K562 (cell line): ENCODE measurements around the gene CCT4. TPM values are rescaled to one million over a fixed set of nuclear protein-coding genes. Genes with fewer than 3 reads are reported as not detected.

ENCODE experiments used
- ARID3B ChIP-seq: fragments of 250-450 bp; sonication (Bioruptor Pico); IDR thresholded peaks from 2 replicates; pipeline ENCODE4 v1.4.0; 2020; ENCODE audit warnings: borderline replicate concordance
- BRCA1 ChIP-seq, 2 experiments: fragments of 450-650 bp in 1 of 2; sonication (generic) in 1 of 2; formaldehyde crosslinking in 1 of 2; IDR thresholded peaks; 2 replicates each; pipeline versions ENCODE4 v1.5.0 to v1.6.1; 2017 to 2020; ENCODE audit warnings: mild to moderate bottlenecking in 1 of 2, missing genetic modification reagents in 1 of 2
- EGR1 ChIP-seq: fragments of 450-650 bp; conservative IDR thresholded peaks from 2 replicates; pipeline ENCODE4 v1.6.1; 2017; ENCODE audit warnings: mild to moderate bottlenecking
- ELF2 ChIP-seq: fragments of 250-450 bp; sonication (Bioruptor Pico); IDR thresholded peaks from 2 replicates; pipeline ENCODE4 v1.5.0; 2021; ENCODE audit warnings: mild to moderate bottlenecking
- GTF2E2 ChIP-seq: fragments of 200-800 bp; sonication (Bioruptor generic); IDR thresholded peaks from 2 replicates; pipeline ENCODE4 v1.6.1; 2016; ENCODE audit warnings: missing genetic modification characterization, missing compliant biosample characterization
- MYC ChIP-seq, 2 experiments: fragments of 250-450 bp in 1 of 2; sonication (Bioruptor Pico) in 1 of 2; IDR thresholded peaks; 2 replicates each; pipeline versions ENCODE4 v1.5.1 to v1.6.1; 2012 to 2021; ENCODE audit warnings: low read depth in 2 of 2, borderline replicate concordance in 1 of 2, improper control_type of control experiment in 1 of 2, low read length in 1 of 2, mild to moderate bottlenecking in 1 of 2, moderate library complexity in 1 of 2
- NBN ChIP-seq: fragments of 450-650 bp; IDR thresholded peaks from 2 replicates; pipeline ENCODE4 v1.6.1; 2016; ENCODE audit warnings: low read depth, mild to moderate bottlenecking
- NCOR1 ChIP-seq: fragments of 450-650 bp; IDR thresholded peaks from 2 replicates; pipeline ENCODE4 v1.6.1; 2016; ENCODE audit warnings: mild to moderate bottlenecking, moderate library complexity
- NEUROD1 ChIP-seq: fragments of 150-350 bp; IDR thresholded peaks from 2 replicates; pipeline ENCODE4 v1.6.1; 2014; ENCODE audit warnings: borderline replicate concordance, low read length, low read depth; ENCODE audit not compliant: partially characterized antibody
- POLR2AphosphoS2 ChIP-seq: IDR thresholded peaks from 2 replicates; pipeline ENCODE4 v1.6.1; 2012; ENCODE audit warnings: low read length, improper control_type of control experiment
- RBBP5 ChIP-seq: fragments of 200-600 bp; sonication (generic); IDR thresholded peaks from 2 replicates; pipeline ENCODE4 v1.6.1; 2012; ENCODE audit warnings: borderline replicate concordance, mild to moderate bottlenecking, low read length, control low read depth, inconsistent platforms; ENCODE audit not compliant: insufficient read depth, poor library complexity, severe bottlenecking
- SRSF3 ChIP-seq: fragments of 200-400 bp; formaldehyde crosslinking; IDR thresholded peaks from 2 replicates; pipeline ENCODE4 v1.6.1; 2016; ENCODE audit warnings: mild to moderate bottlenecking, low read length, moderate library complexity; ENCODE audit not compliant: insufficient read depth
- TCF15 ChIP-seq: fragments of 250-450 bp; sonication (Bioruptor Pico); IDR thresholded peaks from 2 replicates; pipeline ENCODE4 v1.8.0; 2022; ENCODE audit warnings: moderate library complexity, mild to moderate bottlenecking, inconsistent platforms
- TEAD4 ChIP-seq, 2 experiments: sonication (generic) in 1 of 2; formaldehyde crosslinking in 1 of 2; IDR thresholded peaks; 2 replicates each; pipeline versions ENCODE4 v1.6.1 to v1.8.0; 2012 to 2022; ENCODE audit warnings: borderline replicate concordance in 1 of 2, inconsistent platforms in 1 of 2, low read length in 1 of 2, mild to moderate bottlenecking in 1 of 2, missing genetic modification reagents in 1 of 2
- TFAM ChIP-seq: fragments of 250-450 bp; sonication (Bioruptor Pico); conservative IDR thresholded peaks from 2 replicates; pipeline ENCODE4 v1.5.0; 2021; ENCODE audit warnings: mild to moderate bottlenecking, moderate library complexity
- UBTF ChIP-seq, 2 experiments: IDR thresholded peaks; 2 replicates each; pipeline ENCODE4 v1.6.1; 2012; ENCODE audit warnings: improper control_type of control experiment in 2 of 2, low read depth in 2 of 2, low read length in 2 of 2, borderline replicate concordance in 1 of 2
- USF2 ChIP-seq: sonication (generic); formaldehyde crosslinking; IDR thresholded peaks from 2 replicates; pipeline ENCODE4 v1.5.0; 2020; ENCODE audit warnings: missing genetic modification reagents
- ZBTB17 ChIP-seq: fragments of 450-650 bp; formaldehyde crosslinking; IDR thresholded peaks from 2 replicates; pipeline ENCODE4 v1.4.0; 2020; ENCODE audit warnings: mild to moderate bottlenecking
- ZFX ChIP-seq: sonication (generic); formaldehyde crosslinking; IDR thresholded peaks from 2 replicates; pipeline ENCODE4 v1.8.0; 2022; ENCODE audit warnings: mild to moderate bottlenecking, missing genetic modification reagents, moderate library complexity
- ZNF133 ChIP-seq: fragments of 250-450 bp; sonication (Bioruptor Pico); IDR thresholded peaks from 2 replicates; pipeline ENCODE4 v1.4.0; 2020; ENCODE audit warnings: mild to moderate bottlenecking
- ZSCAN32 ChIP-seq: fragments of 450-650 bp; formaldehyde crosslinking; IDR thresholded peaks from 2 replicates; pipeline ENCODE4 v1.4.0; 2020; ENCODE audit warnings: mild to moderate bottlenecking, moderate library complexity
- polyA plus RNA-seq, 8 experiments: library from polyadenylated mRNA; depleted of rRNA in 4 of 8; stranded (reverse) in 5 of 8; unstranded in 3 of 8; fragments of >200 nt; fragmentation: Nextera tagmentation in 2 of 8; fragmentation: Illumina TruSeq in 1 of 8; extraction: Ambion mirVana in 2 of 8; extraction: Trizol in 1 of 8; gene quantifications; 2 replicates each; pipeline versions ENCODE4 v1.2.1 to v1.2.3, GENCODE V29; 2011 to 2014; ENCODE audit warnings: inconsistent platforms in 1 of 8, missing spikeins in 1 of 8
- total RNA-seq, 7 experiments: library from RNA; depleted of rRNA in 6 of 7; stranded (reverse); fragments of >200 nt in 6 of 7; fragmentation: Illumina TruSeq in 2 of 7; extraction: Trizol in 2 of 7; gene quantifications; 2 replicates each; pipeline versions ENCODE4 v1.2.1 to v1.2.3, GENCODE V29; 2011 to 2021; ENCODE audit warnings: low replicate concordance in 1 of 7

Gene CCT4
- total and polyA plus RNA-seq, 9 of the 15 experiments (the other 6 are each of a cell fraction or from before 2014, with no cell fraction given), result 101 to 368 (median 303) TPM

GRCh38 chr2:61888267-61889055 is at the start of gene CCT4 (continued):
- TF ChIP-seq NCOR1, result peak; percentile 44; the same call in 1 of the 2 replicates
- TF ChIP-seq ZFX (CRISPR knock-in tag), result peak; percentile 86
- TF ChIP-seq ELF2, result peak; percentile 81
- TF ChIP-seq USF2 (CRISPR knock-in tag), result peak; percentile 25; the same call in 1 of the 2 replicates
- TF ChIP-seq GTF2E2 (tag), result peak; percentile 91
- TF ChIP-seq ZNF133 (CRISPR knock-in tag), result no peak
- no peak for TF ChIP-seq ARID3B (CRISPR knock-in tag)
- TF ChIP-seq TCF15 (CRISPR knock-in tag), result no peak
- peak; percentile 44; the same call in 1 of the 2 replicates for TF ChIP-seq POLR2AphosphoS2
- 0 out of 4 replicates have a peak, but pooled peaks of 1 of the 2 experiments have one; percentile 51 for TF ChIP-seq UBTF (IDR thresholded peaks at IDR 0.05; ENCODE audit: borderline replicate concordance in 1 of 2, low read depth in 2 of 2, low read length in 2 of 2)
- TF ChIP-seq EGR1, result peak; percentile 98
- peak; percentile 76 for TF ChIP-seq NEUROD1
- TF ChIP-seq MYC (IDR thresholded peaks at IDR 0.05; ENCODE audit: low read depth, low read length), result peak; percentile 98
- peak; percentile 95 for TF ChIP-seq MYC (CRISPR knock-in tag; IDR thresholded peaks at IDR 0.05; ENCODE audit: borderline replicate concordance, low read depth)
- no peak; the same call in 1 of the 2 replicates for TF ChIP-seq TEAD4 (IDR thresholded peaks at IDR 0.05; ENCODE audit: low read length)
- TF ChIP-seq TEAD4 (CRISPR knock-in tag; IDR thresholded peaks at IDR 0.05; ENCODE audit: borderline replicate concordance), result no peak
- TF ChIP-seq RBBP5, result peak; percentile 100
- peak; percentile 46; the same call in 1 of the 2 replicates for TF ChIP-seq ZSCAN32 (CRISPR knock-in tag)
- no peak for TF ChIP-seq TFAM (CRISPR knock-in tag)
- no peak for TF ChIP-seq SRSF3
- no peak for TF ChIP-seq BRCA1 (IDR thresholded peaks at IDR 0.05)
- TF ChIP-seq BRCA1 (CRISPR knock-in tag; IDR thresholded peaks at IDR 0.05), result no peak
- TF ChIP-seq NBN, result peak; percentile 82
- peak; percentile 70 for TF ChIP-seq ZBTB17 (CRISPR knock-in tag)
